Stimulated activated effector memory CD8-positive, alpha-beta T cell treated with anti-CD3 and anti-CD28 coated beads, Interleukin-12 subunit alpha, Interleukin-12 subunit beta, amount 100 ng/mL, for 72 hours (primary cell): ENCODE measurements around the gene RHOT2.

Experiments used
- ATAC-seq: fragments of 150-1000 bp; cut with Tn5 transposase; 2 replicates; pipeline ENCODE4 v1.10.0; 2021
- DNase-seq, 2 donors: peaks; one replicate each; pipeline ENCODE4 v3.0.0; 2021 to 2022; ENCODE audit warnings: low spot score in 2 of 2
- H3K27ac Mint-ChIP-seq: one replicate; pipeline ENCODE4 v1.8.0; 2022; ENCODE audit warnings: mild to moderate bottlenecking, mixed read lengths
- H3K36me3 Mint-ChIP-seq: one replicate; pipeline ENCODE4 v1.8.0; 2022; ENCODE audit warnings: mild to moderate bottlenecking, mixed read lengths
- H3K4me1 Mint-ChIP-seq: one replicate; pipeline ENCODE4 v1.8.0; 2022; ENCODE audit warnings: mixed read lengths
- H3K4me3 Mint-ChIP-seq: one replicate; pipeline ENCODE4 v1.8.0; 2022; ENCODE audit warnings: mild to moderate bottlenecking, mixed read lengths
- H3K9me3 Mint-ChIP-seq: one replicate; pipeline ENCODE4 v1.8.0; 2022; ENCODE audit warnings: mixed read lengths

RHOT2 gene

GRCh38 chr16:667780-668518 lies at the start of gene RHOT2:
Gene RHOT2, plus strand, starts transcription at chr16:668132. Its CDS starts 68 bp downstream, at chr16:668200.
- peak within 1 kb of the TSS; percentile 77 for H3K4me3 Mint-ChIP-seq
- DNase-seq = peak; percentile 92 to 96
- H3K36me3 Mint-ChIP-seq = peaks cover 26% of the 10 kb centered on the region
- no peaks in the 10 kb centered on the region for H3K9me3 Mint-ChIP-seq
- H3K4me1 Mint-ChIP-seq = no peaks in the 10 kb centered on the region
- H3K27ac Mint-ChIP-seq = peak within 1 kb of the TSS; percentile 90
- ATAC-seq = peak; percentile 93

GRCh38 chr16:619476-620100 lies 48.3 kb upstream of the RHOT2 start:
- ATAC-seq (no peak), DNase-seq (no peak)
- Mint-ChIP-seq H3K4me3 (no peak overlapping the region), H3K36me3 (no peaks in the 10 kb centered on the region), H3K27ac (no peak overlapping the region), H3K4me1 (no peaks in the 10 kb centered on the region), H3K9me3 (no peaks in the 10 kb centered on the region)

- DNase-seq (no peak), ATAC-seq (no peak)
- no peak overlapping the region for H3K4me3 Mint-ChIP-seq
- no peaks in the 10 kb centered on the region for H3K4me1 Mint-ChIP-seq
- H3K36me3 Mint-ChIP-seq = no peaks in the 10 kb centered on the region
- H3K27ac Mint-ChIP-seq = peak overlapping the region; percentile 13
- H3K9me3 Mint-ChIP-seq = no peaks in the 10 kb centered on the region
These were observed 47.0 kb upstream of the RHOT2 start for GRCh38 chr16:620700-621525.

DNA sequence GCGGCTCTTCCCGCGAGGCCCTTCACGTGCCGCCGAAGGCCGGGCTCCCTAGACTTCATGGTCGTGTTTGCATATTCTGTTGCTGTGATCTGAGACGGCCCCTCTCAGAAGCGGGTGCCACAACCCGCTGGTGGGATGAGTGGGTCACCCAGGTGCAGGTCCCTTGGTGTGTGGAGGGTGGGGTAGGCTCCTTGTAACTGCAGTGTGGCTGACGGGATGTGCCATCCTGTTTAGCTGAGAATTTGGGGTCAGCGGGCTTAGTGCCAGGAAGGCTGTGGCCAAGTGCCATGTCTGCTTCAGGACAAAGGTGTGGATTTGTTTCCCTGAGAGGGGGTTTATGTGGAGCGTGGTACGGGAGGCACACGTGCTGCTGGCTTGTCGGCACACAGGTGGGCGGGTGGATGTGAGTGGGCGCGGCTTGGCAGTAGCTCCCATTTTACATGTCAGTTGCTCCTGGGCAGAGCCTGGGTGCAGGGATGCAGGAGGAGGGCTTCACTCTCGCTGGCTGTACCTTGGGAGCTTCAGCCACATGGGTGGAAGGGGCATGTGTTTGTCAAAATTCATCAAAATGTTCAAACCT lies 46.3 kb upstream of the RHOT2 start:
- H3K36me3 Mint-ChIP-seq = peaks cover 3% of the 10 kb centered on the region
- peak overlapping the region; percentile 13 for H3K27ac Mint-ChIP-seq
- H3K4me1 Mint-ChIP-seq = no peaks in the 10 kb centered on the region
- H3K9me3 Mint-ChIP-seq = no peaks in the 10 kb centered on the region
- no peak overlapping the region for H3K4me3 Mint-ChIP-seq
- no peak for DNase-seq
- ATAC-seq = no peak

- no peak overlapping the region for H3K4me3 Mint-ChIP-seq
- ATAC-seq (no peak), DNase-seq (no peak)
- H3K9me3 Mint-ChIP-seq = no peaks in the 10 kb centered on the region
- H3K27ac Mint-ChIP-seq = no peak overlapping the region
- no peaks in the 10 kb centered on the region for H3K4me1 Mint-ChIP-seq
- H3K36me3 Mint-ChIP-seq = peaks cover 8% of the 10 kb centered on the region
These were observed 45.0 kb upstream of the RHOT2 start for GRCh38 chr16:622920-623280.

DNA sequence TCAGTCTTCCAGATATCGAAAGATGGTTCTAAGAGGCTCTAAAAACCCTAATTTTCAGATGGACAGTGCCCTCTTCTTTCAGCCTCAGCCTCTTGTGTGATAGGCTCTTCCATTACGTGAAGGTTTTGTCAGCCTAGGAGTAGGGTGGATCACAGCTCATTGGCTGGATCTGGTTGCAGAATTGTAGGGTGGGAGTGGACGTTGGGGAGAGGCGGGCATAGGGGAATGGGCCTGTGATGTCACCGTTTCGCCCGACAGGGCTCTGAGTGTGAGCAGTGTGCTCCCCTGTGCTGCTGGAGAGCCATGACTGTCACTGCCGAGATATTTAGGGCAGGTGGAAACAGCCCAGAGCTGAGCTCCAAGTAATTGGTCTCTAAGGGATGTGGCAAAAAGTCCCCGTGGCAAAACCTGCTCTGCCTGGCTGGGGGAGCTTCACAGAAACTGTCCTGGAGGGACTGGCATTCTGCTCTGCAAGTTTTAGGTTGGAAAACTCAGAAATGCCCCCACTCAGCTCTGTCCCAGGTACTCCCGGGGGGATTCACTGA lies 43.3 kb upstream of the RHOT2 start:
- H3K4me3 Mint-ChIP-seq = no peak overlapping the region
- no peaks in the 10 kb centered on the region for H3K9me3 Mint-ChIP-seq
- no peak for DNase-seq
- H3K36me3 Mint-ChIP-seq = peaks cover 10% of the 10 kb centered on the region
- no peak overlapping the region for H3K27ac Mint-ChIP-seq
- H3K4me1 Mint-ChIP-seq = no peaks in the 10 kb centered on the region
- no peak for ATAC-seq

GRCh38 chr16:625117-625976 lies 42.6 kb upstream of the RHOT2 start:
- H3K4me3 Mint-ChIP-seq = no peak overlapping the region
- H3K9me3 Mint-ChIP-seq = no peaks in the 10 kb centered on the region
- DNase-seq (no peak), ATAC-seq (no peak)
- H3K27ac Mint-ChIP-seq = no peak overlapping the region
- H3K4me1 Mint-ChIP-seq = no peaks in the 10 kb centered on the region
- peaks cover 10% of the 10 kb centered on the region for H3K36me3 Mint-ChIP-seq

GRCh38 chr16:625977-626765 lies 41.8 kb upstream of the RHOT2 start:
- Mint-ChIP-seq H3K9me3 (no peaks in the 10 kb centered on the region), H3K4me3 (no peak overlapping the region), H3K36me3 (peaks cover 10% of the 10 kb centered on the region), H3K4me1 (no peaks in the 10 kb centered on the region), H3K27ac (no peak overlapping the region)
- ATAC-seq (no peak), DNase-seq (no peak)

DNA sequence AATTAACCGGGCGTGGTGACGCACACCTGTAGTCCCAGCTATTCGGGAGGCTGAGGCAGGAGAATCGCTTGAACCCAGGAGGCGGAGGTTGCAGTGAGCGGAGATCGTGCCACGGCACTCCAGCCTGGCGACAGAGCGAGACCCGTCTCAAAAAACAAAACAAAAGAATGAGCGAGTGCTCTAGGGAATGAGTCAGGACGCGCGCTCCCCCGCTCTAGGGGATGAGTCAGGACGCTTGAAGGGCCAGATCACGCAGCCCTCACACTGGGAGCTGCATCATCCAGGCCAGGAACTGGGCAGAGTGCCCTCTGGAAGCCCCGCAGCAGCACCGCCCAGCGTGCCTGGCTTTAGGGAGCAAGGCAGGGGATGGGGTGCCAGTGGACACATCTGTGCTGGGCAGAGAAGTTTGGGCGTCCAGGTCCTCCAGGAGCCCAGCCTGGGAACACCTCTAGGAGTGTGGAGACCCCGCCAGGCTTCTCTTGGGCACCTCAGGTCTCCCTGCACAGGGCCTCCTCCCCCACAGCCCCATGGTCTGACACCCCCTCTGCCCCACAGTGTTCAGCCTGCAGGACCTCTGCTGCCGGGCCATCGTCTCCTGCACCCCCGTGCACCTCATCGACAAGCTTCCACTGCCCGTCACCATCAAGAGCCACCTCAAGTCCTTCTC lies 41.0 kb upstream of the RHOT2 start:
- H3K27ac Mint-ChIP-seq = no peak overlapping the region
- ATAC-seq (no peak), DNase-seq (no peak)
- H3K9me3 Mint-ChIP-seq = no peaks in the 10 kb centered on the region
- H3K36me3 Mint-ChIP-seq = peaks cover 17% of the 10 kb centered on the region
- no peaks in the 10 kb centered on the region for H3K4me1 Mint-ChIP-seq
- no peak overlapping the region for H3K4me3 Mint-ChIP-seq

DNA sequence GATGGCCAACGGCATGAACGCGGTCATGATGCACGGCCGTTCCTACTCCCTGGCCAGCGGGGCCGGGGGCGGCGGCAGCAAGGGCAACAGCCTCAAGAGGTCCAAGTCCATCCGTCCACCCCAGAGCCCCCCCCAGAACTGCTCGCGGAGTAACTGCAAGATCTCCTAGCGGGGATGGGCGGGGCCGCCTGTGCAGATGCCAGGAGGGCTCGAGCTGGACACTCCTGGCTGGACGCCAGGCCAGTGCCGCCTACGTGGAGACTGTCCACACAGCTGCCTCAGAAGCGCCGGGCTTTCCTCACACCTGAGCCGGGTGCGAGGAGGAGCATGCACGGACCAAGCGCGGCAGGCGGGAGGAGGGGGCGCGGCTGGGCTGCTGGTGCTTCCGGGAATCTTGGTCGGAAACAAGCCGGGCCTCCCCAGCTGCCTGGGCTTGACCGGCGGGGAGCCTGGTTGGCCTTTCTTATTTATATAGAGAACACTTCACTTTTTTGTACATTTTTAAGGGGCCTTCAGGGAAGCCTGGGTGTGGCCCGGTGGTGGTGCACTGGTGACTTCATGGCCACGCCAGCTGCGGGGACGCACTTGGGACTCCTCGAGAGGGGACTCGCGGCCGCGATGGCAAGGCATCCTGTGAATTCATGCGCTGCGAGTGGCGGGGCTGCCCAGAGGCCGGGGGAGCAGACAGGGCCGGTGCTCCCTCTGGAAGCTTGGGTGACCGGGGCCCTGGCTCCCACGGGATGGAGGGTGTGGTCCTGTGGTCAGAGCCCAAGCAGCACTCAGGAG lies 40.3 kb upstream of the RHOT2 start:
- H3K4me1 Mint-ChIP-seq = no peaks in the 10 kb centered on the region
- DNase-seq = no peak
- H3K4me3 Mint-ChIP-seq = no peak overlapping the region
- no peak overlapping the region for H3K27ac Mint-ChIP-seq
- no peak for ATAC-seq
- H3K36me3 Mint-ChIP-seq = peaks cover 24% of the 10 kb centered on the region
- no peaks in the 10 kb centered on the region for H3K9me3 Mint-ChIP-seq

DNA sequence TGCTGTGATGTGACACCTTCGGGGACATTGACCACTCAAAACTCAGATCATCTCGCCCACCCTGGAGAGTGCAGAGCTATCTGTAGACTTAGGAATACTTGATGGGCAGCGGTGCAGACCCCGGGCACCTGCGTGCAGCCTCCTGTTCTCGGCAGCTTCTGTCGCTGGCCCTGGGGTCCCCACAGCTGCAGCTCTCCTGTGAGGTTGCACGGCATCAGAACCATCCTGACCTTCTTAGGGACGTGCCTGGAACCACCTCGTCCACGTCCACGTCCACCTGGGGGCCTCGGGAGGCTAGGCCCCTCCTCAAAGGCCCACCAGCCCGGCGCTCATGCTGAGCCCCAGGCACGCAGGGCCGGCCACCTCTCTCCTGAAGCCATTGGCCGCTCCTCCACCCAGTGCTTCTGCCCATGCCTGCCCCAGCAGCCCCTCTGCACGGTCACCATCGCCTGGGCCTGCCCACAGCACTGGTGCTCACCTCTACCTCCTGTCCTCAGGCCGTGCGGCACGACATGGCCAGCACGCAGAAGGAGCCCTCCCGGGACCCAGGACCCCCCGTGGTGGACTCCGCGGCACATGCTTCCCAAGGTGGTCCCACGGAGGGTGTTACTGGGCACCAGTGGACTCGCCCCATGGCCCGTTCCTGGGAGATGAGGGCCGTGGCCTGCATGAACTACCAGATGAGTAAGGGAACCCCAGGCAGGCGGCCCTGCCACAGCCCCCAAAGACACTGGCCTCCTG lies 39.4 kb upstream of the RHOT2 start:
- Mint-ChIP-seq H3K9me3 (no peaks in the 10 kb centered on the region), H3K27ac (peak overlapping the region; percentile 14), H3K4me3 (no peak overlapping the region), H3K4me1 (no peaks in the 10 kb centered on the region), H3K36me3 (peaks cover 24% of the 10 kb centered on the region)
- DNase-seq = no peak
- peak; percentile 5 for ATAC-seq

- H3K9me3 Mint-ChIP-seq = no peaks in the 10 kb centered on the region
- no peak overlapping the region for H3K4me3 Mint-ChIP-seq
- H3K27ac Mint-ChIP-seq = peak overlapping the region; percentile 26
- peaks cover 4% of the 10 kb centered on the region for H3K4me1 Mint-ChIP-seq
- ATAC-seq (no peak), DNase-seq (no peak)
- H3K36me3 Mint-ChIP-seq = peaks cover 31% of the 10 kb centered on the region
These were observed 38.6 kb upstream of the RHOT2 start for GRCh38 chr16:629185-629832.
